Subcutaneous adipose tissue (tissue), 4 donors: ENCODE measurements around the gene ZMAT5. TPM values are rescaled to one million over a fixed set of nuclear protein-coding genes. Genes with fewer than 3 reads are reported as not detected.

Source experiments
- total RNA-seq, 4 donors: library from RNA; depleted of rRNA; stranded (reverse); fragments of >200 nt; gene quantifications; one replicate each; pipeline ENCODE4 v1.1.0, GENCODE V29; 2016
- TF ChIP-seq, protein P1 (sequence below): fragments of 450-650 bp; IDR thresholded peaks from one replicate; pipeline ENCODE4 v1.5.1; 2016; ENCODE audit warnings: low read depth, mild to moderate bottlenecking, control low read depth, antibody characterized with exemption, moderate library complexity

ZMAT5 gene
- total RNA-seq, 4 donors from 2014 or later, result 12.1 to 23.8 (median 17.0) TPM

DNA sequence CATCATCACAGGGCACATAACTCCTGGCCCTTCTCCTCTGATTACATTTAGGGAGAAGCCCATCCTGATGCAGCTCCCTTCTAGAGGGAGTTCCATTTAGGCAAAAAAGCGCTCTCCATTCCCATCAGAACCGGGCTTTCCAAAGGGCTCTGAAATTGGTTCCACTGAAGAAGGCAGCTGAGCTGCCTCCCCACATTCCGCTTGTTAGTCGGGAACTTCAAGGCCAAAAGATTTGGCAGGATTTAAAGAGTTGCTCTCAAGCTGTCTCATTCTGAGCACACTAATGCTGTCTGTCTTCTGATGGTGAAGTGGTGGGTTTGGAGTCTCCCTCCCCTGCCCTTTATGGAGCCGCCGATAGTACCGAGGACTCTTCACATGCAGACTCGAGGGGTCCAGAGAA is 73.6 kb downstream of the ZMAT5 start:
- TF ChIP-seq, protein P1, sequence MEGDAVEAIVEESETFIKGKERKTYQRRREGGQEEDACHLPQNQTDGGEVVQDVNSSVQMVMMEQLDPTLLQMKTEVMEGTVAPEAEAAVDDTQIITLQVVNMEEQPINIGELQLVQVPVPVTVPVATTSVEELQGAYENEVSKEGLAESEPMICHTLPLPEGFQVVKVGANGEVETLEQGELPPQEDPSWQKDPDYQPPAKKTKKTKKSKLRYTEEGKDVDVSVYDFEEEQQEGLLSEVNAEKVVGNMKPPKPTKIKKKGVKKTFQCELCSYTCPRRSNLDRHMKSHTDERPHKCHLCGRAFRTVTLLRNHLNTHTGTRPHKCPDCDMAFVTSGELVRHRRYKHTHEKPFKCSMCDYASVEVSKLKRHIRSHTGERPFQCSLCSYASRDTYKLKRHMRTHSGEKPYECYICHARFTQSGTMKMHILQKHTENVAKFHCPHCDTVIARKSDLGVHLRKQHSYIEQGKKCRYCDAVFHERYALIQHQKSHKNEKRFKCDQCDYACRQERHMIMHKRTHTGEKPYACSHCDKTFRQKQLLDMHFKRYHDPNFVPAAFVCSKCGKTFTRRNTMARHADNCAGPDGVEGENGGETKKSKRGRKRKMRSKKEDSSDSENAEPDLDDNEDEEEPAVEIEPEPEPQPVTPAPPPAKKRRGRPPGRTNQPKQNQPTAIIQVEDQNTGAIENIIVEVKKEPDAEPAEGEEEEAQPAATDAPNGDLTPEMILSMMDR, result no peak

DNA sequence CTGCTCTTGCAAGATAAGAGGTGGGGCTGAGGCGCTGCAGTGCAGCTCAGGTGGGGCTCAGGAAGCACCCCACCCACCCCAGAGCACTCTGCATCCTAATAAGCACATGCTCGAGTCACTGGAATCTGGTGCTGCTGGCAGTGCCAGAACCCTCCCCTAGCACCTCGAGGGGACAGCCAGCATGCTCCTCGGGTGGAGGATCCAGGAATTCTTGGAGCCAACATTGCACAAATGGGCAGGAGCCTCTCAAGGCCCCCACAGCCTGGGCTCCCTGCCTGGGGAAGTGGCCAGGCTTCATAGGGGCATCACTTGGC is 74.5 kb downstream of the ZMAT5 start:
- TF ChIP-seq, protein P1, result no peak

DNA sequence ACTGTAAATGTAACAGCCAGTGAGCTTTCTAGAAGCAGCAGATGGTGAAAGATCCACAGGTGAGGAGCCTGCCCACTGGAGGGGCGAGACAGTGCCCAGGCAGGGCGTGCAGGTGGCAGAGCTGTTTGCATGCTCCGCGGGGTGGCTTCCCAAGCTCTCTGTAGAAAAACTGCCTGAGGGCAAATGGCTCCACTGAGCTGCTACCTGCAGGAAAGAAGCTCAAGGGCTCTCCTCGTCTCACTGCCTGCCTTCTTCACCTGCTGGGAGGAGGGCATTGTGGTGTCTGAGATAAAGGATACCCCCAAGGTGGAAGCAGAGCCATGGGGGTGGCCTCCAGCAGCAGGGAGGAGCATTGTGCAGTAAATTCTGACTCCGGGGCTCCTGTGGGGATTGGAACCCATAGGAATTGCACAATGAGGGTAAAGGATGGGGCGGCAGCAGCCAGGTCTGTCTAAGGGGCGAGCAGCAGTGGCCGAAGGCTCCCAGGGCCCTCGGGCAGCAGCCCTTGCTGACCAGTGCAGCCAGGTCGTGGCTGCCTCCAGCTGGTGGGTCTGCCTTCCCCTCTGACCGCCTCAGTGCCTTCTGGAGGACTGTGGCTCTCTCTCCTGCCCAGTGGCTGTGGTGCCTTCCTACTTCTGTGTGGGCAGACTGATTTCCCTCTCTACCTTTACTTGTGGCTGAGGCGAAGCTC is 75.0 kb downstream of the ZMAT5 start:
- TF ChIP-seq, protein P1, result no peak

DNA sequence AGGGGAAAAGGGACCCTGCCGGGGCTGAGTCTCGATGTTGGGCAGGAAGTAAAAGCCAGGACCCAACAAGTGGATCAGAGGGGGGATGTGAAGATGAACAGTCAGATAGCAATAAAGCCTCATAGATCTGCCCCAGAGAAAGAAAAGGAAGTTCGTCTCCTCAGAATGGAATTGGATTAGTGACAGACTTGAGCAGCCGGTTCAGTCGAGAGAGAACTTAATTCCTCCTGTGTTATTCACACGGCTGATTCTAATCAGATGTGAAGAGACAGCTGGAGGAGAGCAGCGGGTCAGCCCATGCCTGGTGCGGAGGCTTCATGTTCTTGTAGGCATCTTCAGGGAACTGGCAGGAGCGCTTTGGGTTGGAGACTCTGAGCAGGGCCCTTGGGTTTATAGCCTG is 76.3 kb downstream of the ZMAT5 start:
- TF ChIP-seq, protein P1, result no peak

DNA sequence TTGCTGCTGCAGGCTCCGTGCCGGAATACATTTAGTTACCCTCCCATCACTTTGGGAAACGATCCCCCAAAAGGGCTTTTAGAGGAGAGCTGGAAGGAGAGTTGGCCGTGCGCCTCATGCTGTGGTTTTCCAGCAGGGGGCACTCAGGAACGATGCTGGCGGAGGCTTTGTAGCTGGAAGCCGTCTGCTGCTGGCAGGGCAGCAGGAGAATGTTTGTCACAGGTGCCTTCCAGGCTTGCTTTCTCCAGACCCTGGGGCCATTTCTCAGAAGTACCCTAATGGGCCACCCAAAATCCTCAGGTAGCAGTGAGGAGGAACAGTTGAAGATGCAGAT is 77.0 kb downstream of the ZMAT5 start:
- TF ChIP-seq, protein P1, result no peak

DNA sequence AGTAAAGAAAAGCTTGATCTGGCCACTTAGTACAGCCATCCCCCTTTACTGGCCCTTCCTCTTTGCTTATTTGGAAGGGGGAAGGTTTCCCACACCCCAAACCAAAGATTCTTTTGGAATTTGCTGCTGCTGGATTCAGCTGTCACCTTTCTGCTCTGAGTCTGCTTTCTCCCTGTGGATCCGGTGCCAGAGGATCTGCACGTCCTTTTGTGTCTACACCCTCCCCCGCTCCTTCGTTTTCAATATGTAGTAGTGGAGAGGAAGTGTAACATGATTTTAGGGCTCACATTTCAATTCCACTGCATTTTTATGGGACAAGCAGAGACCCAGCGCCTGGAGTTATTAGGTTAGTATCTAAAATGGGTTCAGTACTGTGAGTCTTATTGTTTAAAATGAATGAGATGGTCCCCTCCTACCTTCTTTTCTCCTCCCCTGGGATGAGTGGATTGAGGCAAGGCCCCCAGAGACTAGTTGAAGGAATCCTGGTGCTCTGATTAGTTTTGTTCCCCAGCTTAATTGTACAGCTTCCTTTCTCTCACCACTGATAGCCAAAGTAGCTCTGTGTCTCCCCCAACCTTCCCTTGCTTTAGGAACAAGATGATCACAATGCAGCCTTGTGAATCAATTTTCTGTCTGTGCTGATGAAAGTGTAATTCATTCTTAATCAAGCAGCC is 77.5 kb downstream of the ZMAT5 start:
- TF ChIP-seq, protein P1, result no peak

DNA sequence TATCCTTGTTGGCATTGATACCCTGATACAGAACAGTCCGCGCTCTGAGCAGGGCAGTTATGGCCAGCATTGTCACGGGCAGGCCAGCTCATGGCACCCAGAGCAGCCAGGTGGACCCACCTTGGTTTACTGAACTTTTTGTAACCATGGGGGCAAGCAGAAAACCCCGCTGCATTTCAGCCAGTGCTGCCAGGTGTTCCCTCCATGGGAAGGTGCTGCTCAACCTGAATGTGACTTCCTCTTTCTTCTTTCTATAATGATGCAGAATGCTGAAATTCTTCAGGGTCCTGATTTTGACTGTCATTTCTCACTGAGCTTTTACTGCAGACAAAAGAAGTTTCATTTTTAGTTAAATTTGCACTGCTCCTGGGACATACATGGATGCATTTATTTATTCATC is 82.6 kb downstream of the ZMAT5 start:
- TF ChIP-seq, protein P1, result no peak
